GM12874 (cell line): Measurements from ENCODE around the gene TNPO3.

Experiments
- TF ChIP-seq, protein P1 (sequence below): IDR thresholded peaks from 2 replicates; pipeline ENCODE4 v1.5.1; 2011; ENCODE audit warnings: low read depth, mild to moderate bottlenecking, control low read depth, low read length, moderate library complexity; ENCODE audit not compliant: insufficient read depth

Gene TNPO3

DNA sequence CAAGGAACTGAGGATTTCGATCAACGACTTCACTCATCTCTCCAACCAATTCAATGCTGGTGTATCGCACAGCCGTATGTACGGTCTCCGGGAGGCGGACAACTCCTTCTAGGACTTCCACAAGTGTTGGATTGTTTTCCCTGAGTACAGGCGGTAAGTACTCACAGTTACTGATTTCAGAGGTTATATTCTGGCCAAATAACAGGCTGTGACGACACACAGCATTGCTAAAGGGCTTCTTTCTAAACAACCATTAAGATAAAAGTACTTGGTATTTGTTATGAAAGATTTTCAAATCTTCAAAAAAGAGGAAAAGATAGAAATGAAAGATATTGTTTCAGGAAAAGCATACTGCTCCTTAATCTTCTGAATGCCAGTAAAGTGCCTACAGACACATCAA, 65.0 kb downstream of the TNPO3 start:
- TF ChIP-seq, protein P1, sequence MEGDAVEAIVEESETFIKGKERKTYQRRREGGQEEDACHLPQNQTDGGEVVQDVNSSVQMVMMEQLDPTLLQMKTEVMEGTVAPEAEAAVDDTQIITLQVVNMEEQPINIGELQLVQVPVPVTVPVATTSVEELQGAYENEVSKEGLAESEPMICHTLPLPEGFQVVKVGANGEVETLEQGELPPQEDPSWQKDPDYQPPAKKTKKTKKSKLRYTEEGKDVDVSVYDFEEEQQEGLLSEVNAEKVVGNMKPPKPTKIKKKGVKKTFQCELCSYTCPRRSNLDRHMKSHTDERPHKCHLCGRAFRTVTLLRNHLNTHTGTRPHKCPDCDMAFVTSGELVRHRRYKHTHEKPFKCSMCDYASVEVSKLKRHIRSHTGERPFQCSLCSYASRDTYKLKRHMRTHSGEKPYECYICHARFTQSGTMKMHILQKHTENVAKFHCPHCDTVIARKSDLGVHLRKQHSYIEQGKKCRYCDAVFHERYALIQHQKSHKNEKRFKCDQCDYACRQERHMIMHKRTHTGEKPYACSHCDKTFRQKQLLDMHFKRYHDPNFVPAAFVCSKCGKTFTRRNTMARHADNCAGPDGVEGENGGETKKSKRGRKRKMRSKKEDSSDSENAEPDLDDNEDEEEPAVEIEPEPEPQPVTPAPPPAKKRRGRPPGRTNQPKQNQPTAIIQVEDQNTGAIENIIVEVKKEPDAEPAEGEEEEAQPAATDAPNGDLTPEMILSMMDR: no peak

DNA sequence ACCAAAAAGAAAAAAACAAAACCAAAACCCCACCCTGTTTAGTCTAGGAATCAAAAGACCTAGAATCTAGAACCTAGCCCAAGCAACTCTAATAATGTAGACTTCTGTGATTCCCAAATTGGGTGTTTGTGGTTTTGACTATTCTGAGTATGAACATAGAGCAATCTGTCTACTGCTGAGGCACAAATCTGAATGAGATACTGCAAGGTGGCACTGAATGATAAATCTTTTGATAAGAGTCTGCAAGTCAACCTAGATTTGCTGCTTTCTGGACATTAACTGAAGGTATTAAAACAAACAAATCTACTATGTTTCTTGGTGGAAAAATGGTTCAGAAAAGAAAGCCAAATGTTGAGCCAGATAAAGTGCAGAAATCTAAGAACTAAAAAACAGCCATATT, 66.5 kb downstream of the TNPO3 start:
- TF ChIP-seq, protein P1: no peak

DNA sequence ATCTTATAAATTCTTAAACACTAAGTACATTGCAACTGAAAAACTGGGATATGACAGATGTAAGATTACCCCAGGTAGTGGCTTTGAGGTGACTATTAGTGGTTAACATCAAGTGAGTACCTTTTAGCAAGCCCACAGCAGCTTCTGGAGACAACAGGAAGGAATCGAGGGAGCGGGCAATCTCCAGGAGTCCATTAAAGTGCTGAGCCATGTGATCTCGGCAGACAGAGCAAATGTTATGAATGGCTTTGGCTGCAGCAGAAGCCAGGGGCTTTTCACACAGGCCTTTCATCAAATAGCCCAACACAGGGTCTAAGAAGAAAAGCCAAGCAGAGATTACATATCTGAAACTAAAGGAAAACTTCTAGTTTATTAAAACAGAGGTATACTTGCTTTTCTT, 68.3 kb downstream of the TNPO3 start:
- TF ChIP-seq, protein P1: no peak

DNA sequence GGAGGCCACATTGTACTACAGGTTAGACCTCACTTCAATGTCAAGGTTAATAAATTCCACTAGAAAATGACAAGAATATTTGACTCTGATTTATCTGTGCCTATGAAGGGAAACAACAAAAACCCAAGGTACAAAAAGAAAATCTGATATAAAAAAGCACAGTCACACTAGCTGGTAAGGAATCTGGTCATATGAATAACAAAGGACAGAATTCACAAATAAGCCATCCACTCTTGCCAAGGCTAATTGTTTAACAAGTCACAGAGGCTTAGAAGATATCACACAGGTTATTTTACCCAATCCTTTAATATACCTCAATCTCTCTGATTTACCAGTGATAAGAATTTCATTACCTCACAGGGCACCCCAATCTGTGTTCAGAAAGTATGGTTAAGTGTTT, 69.3 kb downstream of the TNPO3 start:
- TF ChIP-seq, protein P1: no peak

DNA sequence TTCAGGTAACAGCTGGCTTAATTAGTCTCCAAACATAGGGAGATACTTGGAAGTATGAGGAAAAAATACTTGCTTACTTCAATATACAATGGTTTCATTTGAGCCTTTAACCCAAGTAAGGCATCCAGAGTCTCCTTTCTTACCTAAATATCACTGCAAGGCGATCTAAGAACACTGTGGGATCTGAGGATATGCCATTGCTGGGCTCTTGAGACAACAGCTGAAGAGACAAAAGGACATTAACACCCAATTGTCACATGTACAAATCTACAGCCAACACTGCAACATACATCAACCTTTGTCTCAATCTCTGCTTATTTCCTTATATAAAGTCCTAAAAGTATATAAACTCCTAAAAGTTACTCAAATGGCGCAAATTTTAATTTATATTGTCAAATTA, 72.8 kb downstream of the TNPO3 start:
- TF ChIP-seq, protein P1: no peak

DNA sequence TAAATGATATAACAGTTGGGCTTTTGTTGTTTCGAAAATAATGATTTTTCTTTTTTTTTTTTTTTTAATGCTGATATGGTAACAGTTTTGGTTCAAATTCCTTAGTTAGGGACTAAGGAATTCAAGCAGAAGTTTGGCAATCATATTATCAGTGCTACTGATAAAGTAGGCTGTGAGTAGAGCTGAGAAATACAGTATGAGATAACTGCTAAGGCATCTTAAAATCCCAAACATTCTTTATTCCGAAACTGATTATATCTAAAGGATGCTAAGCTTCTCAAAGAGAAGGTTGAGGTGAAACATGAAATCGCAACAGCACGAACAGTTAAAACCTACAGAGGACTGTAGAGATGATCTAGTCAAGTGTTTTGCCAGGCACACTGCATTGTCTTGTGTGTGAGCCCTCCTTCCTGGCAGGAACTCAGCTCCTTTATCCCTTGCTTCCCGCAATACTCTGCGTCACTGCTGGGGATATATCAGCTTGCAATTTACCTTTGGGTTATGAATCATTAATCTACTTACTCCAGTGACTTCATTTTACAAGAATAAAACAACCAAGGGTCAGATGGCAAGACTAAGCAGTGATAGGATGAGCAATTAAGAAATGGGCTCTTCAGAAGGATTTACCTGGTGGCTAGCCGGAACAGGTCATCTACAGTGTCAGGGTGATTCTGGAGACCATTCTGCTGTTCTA, 80.5 kb downstream of the TNPO3 start:
- TF ChIP-seq, protein P1: no peak

DNA sequence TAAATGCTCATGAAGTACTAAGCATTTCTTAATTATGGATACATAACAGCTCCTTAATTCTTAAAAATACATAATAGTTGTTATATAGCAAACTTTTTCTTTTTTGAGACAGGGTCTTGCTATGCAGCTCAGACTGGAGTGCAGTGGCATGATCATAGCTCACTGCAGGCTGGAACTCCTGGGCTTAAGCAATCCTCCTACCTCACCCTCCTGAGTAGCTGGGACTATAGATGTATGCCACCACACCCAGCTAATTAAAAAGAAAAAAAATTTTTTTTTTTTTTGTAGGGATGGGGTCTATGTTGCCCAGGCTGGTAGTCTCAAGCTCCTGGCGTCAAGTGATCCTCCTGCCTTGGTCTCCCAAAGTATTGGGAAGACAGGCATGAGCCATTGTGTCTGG, 86.3 kb downstream of the TNPO3 start:
- TF ChIP-seq, protein P1: no peak
